LNCaP clone FGC (cell line): ENCODE measurements around the gene TDRD1.
A peak's percentile ranks its signal among the peaks of the same experiment; 100 is the strongest.

Experiments used
- DNase-seq: peaks from one replicate; pipeline ENCODE4 v3.0.0-alpha.2; 2011; ENCODE audit warnings: low read depth
- H3K4me3 ChIP-seq: 2 replicates; pipeline ENCODE4 v1.5.1; 2011; ENCODE audit warnings: mild to moderate bottlenecking, low read depth, low read length, control low read depth
- TF ChIP-seq, protein P1 (sequence below): IDR thresholded peaks from 2 replicates; pipeline ENCODE4 v1.5.1; 2012; ENCODE audit warnings: mild to moderate bottlenecking; ENCODE audit not compliant: control insufficient read depth, insufficient read depth; ENCODE audit errors: extremely low read depth

TDRD1 gene

GRCh38 chr10:114279901-114280644 lies 100.9 kb downstream of the TDRD1 start:
- peak; percentile 78 for DNase-seq
- TF ChIP-seq, protein P1, sequence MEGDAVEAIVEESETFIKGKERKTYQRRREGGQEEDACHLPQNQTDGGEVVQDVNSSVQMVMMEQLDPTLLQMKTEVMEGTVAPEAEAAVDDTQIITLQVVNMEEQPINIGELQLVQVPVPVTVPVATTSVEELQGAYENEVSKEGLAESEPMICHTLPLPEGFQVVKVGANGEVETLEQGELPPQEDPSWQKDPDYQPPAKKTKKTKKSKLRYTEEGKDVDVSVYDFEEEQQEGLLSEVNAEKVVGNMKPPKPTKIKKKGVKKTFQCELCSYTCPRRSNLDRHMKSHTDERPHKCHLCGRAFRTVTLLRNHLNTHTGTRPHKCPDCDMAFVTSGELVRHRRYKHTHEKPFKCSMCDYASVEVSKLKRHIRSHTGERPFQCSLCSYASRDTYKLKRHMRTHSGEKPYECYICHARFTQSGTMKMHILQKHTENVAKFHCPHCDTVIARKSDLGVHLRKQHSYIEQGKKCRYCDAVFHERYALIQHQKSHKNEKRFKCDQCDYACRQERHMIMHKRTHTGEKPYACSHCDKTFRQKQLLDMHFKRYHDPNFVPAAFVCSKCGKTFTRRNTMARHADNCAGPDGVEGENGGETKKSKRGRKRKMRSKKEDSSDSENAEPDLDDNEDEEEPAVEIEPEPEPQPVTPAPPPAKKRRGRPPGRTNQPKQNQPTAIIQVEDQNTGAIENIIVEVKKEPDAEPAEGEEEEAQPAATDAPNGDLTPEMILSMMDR = peak; percentile 46

DNA sequence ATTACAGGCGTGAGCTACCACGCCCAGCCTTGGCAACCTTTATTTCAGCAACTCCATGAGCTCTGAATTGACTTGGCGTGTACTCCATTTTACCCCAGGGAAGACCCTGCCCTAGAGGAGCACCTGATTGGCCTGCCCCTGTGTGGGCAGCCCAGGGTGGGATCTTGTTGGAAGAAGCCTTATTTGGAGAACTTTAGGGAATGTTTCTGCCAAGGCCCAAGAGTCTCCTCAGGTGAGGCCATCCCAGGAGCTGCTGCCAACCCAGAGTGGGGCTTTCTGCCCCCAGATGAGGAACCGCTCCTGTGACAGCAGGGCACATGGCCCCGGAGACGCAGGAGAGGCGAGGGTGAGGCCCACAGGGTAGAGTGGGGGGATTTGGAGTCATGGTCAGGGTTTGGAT lies 101.9 kb downstream of the TDRD1 start:
- no peak for DNase-seq
- TF ChIP-seq, protein P1 = no peak
- no peak overlapping the region for H3K4me3 ChIP-seq

More at GRCh38 chr10:114279901-114280644, 100.9 kb downstream of the TDRD1 start:
- H3K4me3 ChIP-seq = no peak overlapping the region

DNA sequence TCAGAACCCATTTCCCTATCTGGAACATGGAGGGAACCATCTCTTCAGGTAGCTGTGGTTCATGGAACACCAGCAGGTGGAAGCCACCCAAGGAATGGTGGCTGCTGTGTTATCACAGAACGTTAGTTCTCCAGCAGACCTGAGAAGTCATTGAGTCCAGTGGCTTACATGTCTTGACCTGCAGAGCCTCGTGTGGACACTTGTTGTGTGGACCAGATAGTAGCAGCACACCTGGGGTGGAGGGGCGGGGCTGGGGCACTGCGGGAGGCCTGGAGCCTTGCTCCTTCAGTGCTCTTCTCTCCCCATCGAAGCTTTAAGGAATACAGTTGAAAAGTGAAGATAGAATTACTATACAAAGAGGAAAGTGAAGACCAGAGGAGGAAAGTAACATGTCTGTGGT lies 102.3 kb downstream of the TDRD1 start:
- no peak for DNase-seq
- TF ChIP-seq, protein P1 = no peak
- no peak overlapping the region for H3K4me3 ChIP-seq
